Hematopoietic multipotent progenitor cell treated with erythropoietin and hydrocortisone succinate and interleukin-3 and kit ligand, for 4 days (in vitro differentiated cells): ENCODE measurements around the gene INPP4B.
A peak's percentile ranks its signal among the peaks of the same experiment; 100 is the strongest.
"Not testable (repeated sequence)": the region's sequence is repeated elsewhere in the genome, so short reads cannot be mapped to it uniquely, and the experiment has no call there.

Source experiments
- DNase-seq: peaks from one replicate; pipeline ENCODE4 v3.0.0-alpha.2; 2015

Gene INPP4B

DNA sequence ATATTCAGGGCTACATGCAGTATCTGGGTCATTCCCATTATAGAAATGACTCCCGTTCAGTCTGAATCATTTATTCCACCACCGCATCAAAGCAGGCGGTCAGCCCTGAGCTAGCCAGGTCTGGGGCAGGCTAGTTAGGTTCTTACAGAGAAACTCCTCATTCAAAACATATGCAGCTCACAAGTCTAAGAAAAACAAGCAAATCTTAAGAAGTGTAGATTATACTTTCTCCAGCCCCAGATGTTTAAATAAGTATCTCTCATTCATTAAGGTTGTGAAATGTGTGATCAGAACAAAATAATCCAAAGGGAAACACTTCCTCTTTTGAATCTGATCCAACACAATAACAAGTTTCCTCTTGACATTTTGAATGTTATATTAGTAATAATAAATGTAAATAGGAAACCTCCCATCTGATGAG lies 441.9 kb downstream of the INPP4B start:
- peak; percentile 52 for DNase-seq

DNA sequence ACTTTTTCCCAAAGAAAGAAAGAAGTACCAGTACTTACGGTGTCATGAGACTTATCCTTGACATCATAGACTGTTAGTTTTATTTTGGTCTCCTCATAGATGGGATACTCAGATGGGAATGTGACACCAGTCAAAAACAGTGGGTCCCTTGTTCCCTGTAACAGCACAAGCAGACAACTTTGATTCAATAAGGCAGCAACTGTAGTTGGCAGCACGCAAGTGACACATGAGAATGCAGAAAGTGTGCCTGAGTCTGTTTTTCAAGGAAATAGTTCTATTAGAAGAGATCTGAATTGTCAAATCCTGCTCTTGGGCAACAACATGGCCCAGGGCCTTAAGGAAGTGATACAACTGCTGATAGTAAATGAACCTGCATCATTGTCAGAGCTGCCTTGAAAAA lies 443.2 kb downstream of the INPP4B start:
- DNase-seq = peak; percentile 43

DNA sequence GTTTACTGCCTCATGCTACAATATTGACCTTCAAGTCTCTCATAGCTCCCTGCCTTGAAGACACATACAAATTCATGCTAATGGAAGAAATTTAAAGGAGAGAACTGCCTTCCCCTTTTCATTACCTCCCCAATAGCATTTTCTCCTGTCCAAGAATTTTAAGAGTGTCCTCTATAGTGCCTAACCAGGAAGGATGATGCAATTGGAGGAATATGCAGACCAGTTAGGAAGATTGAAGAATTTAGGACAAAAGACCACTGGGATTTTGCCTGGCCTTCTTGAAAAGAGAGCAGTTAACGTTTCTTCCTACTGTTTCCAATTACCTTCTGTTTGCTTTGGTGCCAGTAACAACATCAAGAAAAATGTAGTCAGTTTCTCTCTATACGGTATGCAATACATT lies 443.9 kb downstream of the INPP4B start:
- no peak for DNase-seq

DNA sequence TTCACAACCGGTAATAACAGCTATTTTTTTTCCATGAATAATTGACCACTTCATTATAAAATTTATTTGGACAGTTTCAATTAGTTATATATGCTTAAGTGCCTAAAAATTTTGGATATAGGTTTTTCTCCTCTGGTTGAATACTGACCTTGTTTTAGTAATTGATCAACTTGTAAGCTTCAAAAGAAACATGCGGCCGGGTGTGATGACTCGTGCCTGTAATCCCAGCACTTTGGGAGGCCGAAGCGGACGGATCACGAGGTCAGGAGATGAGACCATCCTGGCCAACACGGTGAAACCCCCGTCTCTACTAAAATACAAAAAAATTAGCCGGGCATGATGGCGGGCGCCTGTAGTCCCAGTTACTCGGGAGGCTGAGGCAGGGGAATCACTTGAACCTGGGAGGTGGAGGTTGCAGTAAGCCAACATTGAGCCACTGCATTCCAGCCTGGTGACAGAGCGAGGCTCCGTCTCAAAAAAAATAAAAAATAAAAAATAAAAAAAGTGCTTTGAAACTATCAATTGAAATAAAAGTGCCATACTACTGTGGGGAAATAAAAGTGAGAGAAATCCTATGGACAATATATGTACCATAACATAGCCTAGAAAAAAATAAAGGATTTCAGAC lies 448.6 kb downstream of the INPP4B start:
- DNase-seq = not testable (repeated sequence)

DNA sequence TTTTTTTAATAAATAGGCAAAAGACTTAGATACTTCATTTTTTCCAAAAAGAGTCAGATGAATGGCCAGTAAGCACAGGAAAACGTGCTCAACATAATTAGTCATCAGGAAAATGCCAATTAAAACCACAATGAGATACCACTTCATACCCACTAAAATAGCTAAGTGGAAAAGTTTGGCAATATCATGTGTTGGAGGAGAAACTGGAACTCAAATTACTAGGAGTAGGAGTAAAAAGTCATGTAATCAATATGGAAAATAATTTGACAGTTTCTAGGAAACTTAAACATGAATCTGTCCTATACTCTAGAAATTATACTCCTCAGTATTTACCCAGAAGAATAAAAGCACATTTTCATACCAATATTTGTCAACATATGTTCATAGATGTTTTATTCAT lies 449.8 kb downstream of the INPP4B start:
- peak; percentile 11 for DNase-seq

DNA sequence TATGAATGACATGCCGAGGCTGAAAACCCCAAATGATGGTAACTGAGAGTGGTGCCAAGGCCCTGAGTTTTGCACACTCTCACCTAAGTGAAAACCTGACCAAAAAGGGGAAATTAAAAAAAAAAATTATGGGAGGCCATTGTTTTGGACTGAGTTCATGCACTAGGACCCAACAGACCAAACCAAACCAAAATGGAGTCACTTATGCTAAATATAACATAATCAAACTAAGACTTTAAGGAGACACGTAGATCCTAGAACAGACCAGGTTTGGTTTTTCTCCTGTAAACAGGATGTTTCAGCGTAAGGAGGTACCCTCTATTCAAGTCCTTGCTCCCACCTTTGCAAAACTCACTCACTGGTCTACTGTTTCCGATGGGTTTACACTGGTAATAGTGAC lies 453.0 kb downstream of the INPP4B start:
- no peak for DNase-seq

DNA sequence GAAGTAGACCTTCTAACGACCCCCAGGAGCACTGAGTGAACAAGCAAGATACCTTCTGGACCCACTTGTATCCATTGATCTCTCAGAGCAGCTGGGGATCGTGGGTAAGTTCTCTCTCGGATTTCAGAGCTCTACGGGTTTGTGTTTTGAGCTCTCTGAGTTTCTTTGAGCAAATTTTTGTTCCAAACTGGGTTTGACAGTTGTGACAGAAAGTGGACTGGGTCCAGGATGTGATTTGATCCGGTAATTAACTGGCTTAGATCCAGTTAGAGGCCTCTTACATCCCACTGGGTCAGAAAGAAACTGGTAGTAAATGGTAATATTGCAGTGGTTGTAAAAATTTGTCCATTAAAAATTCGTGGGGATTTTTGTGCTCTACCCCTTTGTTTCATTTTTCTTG lies 459.2 kb downstream of the INPP4B start:
- no peak for DNase-seq

DNA sequence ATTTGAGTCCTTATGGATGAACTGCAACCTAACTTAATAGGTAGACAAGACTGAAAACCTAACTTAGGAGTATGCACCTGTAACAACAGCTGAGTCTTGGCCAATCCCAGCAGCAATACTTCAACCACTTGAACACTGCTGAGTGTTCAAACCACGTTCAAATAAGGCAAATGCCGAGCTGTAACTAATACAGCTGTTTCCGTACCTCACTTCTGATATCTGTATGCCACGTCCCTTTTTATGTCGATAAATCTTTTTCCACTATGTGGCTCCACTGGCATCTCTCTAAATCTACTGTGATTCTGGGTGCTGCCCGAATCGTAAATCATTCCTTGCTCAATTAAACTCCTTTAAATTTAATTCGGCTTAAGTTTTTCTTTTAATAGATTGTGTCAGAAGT lies 459.7 kb downstream of the INPP4B start:
- DNase-seq = no peak

DNA sequence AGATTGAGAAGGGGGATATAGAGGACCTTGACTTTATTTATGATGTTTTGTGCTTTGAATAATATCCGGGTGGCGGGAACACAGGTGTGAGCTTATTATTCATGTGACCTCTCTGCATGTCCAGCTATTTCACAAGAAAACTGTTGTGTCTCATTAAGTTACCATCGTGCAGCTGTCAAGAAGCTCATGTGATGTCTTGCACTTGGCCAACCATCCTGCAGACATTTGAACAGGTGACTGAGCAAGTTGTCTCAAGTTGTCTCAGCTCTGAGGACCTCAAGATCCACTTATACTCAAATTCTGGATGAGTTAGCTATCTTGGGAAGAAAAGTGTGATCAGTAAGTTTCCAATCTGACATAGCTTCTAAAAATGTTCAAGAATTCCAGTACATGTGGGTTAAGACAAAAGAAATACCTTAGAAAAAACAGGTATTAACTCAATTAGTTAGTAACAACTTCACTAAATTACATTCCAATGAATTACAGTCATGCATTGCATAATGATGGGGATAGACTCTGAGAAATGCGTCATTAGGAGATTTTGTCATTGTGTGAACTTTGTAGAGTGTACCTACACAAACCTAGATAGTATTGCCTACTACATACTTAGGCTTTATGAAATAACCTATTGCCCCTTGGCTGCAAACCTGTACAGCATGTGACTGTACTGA lies 462.2 kb downstream of the INPP4B start:
- no peak for DNase-seq

DNA sequence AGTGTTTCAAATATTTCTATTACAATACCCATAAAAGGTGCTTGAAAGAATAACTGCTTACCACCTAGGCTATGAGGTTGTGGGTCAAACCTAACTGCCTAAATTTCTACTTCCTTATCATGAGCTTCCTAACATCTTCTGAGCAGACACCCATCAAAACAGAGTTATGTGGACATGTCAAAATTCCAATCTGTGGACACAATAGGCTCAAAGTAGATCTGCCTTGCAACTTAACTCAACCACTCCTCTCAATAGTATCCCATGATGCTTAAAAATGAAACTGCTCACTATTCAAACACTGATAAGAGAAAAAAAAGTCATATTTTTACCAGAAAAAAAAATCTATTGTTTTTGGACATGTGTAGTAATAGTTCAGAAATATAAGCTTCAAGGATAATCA lies 462.7 kb downstream of the INPP4B start:
- DNase-seq = no peak

DNA sequence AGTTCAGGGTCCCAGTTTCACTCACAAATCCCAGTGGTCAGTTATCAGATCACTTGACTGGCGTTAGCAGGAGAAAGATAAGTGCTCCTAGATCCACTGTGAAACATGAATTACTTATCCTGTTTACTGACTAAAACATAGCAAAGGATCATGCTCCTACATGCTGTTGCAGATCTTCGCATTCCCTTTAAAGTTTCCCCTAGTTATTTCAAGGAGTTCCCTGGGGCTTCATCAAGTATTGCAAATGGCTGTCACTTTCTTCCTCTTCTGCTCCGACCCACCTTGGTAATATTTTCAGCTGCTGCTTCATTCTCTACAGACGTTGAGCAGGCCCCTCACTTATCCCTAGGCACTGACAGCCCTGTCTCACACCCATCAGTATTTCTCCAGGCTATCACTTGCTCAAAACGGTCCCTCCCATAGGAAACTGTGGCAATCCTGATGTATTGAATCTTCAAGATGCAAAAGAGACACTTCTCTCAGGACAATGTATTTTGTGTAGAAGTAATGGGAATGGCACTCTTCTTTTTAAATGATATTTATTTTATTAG lies 466.0 kb downstream of the INPP4B start:
- no peak for DNase-seq

DNA sequence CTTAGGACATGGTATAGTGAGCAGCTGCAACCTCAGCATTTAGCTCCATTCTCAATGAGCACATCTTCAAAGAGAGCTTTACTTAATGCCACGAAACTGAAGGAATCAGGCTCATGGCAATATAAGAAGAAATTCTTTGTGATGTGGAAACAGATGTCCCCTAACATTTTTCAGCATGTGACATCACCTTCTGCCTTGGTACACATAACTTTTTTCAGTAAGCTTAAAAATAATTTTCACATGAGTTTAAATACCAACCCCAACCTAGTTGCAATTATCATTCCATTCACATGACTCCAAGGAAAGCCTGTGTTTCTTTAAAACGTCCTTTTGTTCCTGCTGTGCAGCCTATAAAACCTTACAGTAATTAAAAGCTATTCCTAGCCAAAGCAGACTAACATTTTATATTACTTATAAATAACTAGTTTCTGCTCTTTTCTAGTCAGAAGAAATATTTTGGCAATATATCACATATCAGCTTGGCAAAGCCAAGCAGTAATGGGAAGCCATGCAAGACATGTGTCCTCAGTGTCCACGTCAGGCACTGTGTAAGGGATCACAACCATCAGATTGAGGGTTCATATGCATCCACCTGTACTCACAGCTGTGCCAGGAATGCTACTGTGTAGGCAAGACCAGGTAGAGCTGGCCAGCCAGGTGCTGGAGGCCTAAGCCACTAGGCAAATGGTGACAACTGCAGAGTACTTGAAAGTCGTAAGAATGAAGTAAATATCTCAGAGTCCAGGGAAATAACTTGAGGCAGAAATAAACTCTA lies 466.6 kb downstream of the INPP4B start:
- DNase-seq = no peak

DNA sequence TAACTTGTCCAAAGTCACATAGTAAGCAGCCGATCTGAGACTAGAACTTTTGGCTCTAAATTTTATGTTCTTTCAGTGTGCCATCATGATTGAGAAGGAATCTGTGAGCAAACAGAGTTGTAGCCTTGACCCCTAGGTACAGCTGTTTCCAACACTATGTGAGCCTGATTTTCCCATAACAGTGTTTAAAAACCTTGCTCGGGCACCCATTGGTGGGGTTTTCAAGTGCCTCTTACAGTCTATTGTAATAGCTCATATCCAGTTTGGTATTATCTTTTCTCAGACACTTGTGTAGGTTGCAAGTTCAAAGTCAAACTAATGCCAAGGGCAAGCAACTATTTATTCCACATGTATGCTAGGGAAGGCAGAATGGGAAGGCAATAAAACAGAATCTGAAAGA lies 467.9 kb downstream of the INPP4B start:
- no peak for DNase-seq

DNA sequence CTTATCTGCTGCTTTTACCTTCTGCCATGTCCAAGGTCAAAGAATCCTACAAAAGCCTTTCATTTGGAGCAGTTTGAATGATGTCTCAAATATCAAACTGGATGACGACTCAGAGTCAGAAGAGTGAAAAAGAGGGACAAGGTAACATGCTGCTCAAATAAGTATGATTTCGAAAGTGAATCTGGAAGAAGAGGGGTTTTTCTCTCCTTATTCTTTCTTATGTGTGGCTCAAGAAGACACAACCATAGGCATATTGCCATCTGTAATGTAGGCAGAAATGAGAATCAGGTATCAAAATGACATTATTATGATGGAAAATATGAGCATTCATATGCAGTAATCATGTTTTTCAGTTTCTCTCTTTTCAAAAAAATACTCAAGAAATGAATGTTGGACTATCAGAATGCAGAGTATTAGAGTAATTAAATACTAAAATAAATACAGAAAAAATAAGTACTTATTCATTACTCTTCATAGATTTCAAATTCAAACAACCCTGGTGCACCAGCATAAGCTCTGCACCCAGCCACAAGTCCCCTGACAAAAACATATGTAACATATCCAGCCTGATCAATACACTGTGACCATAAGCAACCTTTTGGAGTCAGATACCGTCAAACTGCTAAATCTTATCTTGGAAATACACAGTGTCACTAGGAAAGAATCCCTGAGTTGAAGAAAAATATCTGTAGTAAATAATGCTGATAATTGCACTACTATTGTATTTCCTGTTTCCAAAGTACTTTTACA lies 468.6 kb downstream of the INPP4B start:
- DNase-seq = no peak

DNA sequence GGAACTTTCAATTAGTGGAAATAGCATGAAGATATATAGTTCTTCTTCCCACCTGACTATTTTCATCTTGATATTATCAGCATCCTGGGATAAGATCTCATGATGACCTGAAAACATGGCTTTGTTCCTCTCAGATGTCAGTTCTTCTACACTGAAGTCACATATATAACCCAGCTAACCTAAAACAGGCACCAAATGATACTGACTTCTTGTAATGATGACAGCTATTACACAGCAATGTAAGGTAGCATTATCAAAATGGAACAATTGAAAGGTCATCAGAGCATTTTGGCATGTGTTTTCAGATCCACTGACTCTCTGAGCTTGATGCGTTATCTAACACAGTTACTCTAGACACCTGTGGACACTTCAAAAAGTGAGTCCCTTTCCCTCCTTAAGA lies 469.9 kb downstream of the INPP4B start:
- no peak for DNase-seq

DNA sequence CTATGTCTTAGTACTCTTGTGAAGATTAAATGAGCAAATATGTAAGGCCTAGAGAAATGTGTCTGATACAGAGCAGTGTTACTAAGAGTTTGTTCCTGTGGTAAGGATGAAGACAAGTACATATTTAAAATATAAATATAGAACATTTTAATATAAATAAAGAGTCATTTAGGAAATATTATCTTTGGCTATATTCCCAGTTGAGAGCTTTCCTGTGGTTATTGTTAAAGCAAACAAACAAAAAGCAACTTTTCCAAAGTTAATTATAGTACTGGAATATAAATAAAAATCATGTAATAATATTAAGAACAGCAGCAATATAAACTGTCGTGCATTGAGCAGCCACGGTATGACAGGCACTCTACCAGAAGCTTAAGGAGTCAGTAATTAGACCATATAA lies 472.5 kb downstream of the INPP4B start:
- DNase-seq = no peak

DNA sequence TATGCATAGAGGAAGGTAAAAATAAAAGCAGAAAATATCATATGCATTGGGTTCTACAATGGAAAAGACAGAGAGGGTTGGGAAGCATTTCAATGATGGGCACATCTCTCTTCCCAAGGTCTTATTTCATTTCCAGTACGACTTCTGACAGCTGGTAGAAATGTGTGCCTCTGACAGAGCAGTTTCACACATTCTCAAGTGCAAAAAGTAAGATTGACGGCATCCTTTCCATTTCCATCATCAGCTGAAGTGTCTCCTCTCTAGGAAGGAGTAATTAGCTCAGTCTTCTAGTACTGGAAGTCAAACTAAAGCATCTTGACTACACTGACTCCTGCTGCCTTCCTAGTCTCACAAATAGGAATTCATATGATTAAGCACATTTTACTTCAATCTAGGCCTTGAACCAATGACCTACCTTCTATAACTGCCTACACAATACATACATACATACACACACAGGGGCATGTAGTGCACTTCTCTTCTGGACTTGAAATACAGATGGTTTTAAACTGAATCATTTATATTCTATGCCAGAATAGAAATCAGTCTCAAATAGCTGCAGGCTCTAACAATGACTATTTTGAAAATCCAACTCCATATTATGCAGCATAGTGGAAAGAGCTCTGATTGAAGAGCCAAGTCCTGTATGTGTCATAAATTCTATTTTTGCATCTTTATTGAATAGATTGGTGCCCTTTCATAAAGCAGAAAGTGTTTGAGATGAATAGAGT lies 473.4 kb downstream of the INPP4B start:
- no peak for DNase-seq

DNA sequence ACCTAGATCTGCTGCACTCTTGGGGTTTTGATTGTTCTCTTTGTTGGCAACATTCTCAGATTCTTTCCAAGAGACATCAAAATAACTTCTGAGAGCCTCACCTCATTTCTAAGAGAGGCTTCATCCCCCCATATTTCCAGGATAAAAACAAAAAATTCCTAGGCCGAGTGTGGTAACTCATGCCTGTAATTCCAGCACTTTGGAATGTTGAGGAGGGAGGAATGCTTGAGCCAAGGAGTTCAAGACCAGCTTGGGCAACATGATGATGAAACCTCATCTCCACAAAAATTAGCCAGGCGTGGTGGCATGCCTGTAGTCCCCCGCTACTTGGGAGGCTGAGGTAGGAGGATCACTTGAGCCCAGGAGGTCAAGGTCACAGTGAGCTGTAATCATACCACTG lies 477.0 kb downstream of the INPP4B start:
- DNase-seq = no peak

DNA sequence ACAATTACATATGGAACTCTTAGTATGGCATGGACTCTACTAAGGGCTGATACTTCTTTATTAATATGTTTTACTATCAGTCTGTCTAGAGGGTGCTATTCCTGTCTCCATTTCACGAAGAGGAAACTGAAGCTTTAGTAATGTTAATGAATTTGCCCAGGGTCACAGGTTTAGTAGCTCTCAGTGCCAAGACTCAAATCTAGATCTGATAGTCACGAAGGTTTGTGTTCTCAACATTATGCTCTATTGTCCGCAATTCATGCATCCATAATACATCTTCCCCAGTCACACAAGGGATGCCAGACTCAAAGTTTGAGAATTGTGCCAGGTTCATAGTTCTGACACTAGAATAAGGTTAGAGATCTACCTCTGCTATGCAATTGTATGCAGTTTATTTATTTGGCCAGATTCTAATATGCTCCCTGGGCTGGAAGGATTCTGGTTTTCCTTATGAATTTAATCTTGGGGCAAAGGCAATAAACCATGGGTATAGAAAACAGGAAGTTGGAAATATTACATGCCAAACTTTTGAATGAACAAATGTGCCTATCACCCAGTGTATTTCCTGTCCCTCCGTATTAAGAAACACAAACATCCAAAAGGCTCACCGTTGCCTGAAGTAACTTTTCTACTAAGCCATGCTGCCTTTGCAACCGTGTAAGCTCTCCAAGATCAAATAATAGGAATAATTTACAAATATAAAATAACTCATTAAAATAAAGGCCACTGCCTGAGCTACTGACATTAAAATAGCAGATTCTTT lies 478.5 kb downstream of the INPP4B start:
- peak; percentile 56 for DNase-seq

DNA sequence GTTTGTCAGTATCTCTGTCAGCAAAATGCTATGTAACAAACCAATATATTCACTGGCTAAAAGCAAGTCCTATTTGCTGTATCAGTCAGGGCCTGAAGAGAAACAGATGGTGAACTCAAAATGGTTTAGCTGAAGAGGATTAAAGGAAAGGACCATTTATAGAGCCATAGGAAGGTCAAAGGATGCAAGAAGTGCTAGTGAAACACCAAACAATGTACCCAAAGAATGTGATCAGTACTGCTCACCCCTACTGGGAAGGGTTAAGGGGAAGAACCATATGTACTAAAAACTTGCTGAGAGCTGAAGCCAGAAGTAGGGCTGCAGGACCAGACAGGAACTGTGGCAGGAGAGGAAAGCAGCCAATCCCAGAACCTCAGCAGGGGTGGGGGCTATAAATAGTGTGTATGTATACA lies 479.3 kb downstream of the INPP4B start:
- DNase-seq = peak; percentile 17

DNA sequence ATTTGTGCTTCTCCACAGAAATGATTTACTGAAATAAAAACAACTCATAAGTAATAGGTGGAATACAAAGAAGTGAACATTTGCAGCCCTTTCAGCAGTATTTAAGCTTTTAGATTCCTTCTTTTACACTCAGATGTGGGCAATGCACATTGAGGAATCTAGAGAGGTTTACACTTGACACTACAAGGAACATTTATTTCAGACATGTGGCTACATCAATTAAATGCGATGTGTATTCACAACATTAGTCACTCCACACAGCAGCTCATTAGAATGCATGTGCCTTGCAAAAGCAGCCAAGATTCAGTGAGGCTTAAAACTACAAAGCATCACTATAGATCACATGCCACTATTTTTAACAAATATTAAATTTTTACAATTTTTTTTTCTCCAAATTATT lies 480.7 kb downstream of the INPP4B start:
- no peak for DNase-seq

DNA sequence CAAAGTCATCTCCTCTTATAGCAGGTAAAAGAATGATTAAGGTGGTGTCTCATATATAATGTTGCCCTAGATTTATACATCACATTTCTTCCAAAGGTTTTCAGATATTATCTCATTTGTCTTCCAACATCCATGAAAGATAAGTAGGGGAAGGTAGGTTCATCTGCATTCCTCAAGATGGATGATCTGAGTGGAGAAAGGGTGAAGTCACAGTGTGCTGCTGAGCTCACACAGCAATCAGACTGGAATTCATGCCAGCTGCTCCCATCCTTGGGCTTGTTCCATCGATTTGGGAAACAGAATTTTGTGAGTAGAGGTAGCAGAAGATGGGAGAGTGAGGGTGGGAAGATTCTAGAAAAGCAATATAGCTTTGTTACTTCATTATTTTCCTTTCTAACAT lies 482.4 kb downstream of the INPP4B start:
- no peak for DNase-seq
